ENCODE data around the gene IRAK3.
"Not testable (repeated sequence)": the region's sequence is repeated elsewhere in the genome, so short reads cannot be mapped to it uniquely, and the experiment has no call there.

Gene IRAK3

DNA sequence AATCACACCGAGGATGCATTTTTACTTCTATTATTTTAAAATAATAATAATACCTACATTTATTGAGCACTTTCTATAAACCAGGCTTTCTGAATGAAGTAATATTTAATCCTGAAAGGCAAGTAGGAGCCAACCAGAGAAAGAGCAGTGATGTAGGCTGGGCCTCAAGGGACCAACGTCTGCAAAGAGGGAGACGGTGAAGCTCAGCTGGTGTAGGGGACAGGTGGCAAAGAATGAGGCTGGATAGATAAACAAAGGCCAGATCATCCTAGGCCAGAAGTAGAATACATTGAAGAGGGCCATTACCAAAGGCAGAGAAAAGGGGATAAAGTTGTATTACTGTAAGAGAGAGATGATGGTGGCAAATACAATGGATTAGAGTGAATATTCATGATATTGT, 18.4 kb upstream of the IRAK3 start:
- DNase-seq = no peak

DNA sequence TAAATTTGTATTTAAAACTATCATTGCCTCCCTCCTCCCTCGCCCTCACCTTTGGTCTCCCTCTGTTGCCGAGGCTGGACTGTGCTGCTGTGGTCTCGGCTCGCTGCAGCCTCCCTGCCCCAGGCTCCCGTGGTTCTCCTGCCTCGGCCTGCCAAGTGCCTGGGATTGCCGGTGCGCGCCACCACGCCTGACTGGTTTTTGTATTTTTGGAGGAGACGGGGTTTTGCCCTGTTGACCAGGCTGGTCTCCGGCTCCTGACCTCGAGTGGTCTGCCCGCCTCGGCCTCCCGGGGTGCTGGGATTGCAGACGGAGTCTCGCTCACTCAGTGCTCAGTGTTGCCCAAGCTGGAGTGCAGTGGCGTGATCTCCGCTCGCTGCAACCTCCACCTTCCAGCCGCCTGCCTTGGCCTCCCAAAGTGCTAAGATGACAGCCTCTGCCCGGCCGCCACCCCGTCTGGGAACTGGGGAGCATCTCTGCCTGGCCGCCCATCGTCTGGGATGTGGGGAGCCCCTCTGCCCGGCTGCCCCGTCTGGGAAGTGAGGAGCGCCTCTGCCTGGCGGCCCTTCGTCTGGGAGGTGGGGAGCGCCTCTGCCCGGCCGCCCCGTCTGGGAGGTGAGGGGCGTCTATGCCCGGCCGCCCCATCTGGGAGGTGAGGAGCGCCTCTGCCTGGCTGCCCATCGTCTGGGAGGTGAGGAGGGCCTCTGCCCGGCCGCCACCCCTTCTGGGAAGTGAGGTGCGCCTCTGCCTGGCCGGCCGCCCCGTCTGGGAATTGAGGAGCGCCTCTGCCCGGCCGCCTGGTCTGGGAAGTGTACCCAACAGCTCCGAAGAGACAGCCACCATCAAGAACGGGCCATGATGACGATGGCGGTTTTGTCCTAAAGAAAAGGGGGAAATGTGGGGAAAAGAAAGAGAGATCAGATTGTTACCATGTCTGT, 14.4 kb upstream of the IRAK3 start:
- not testable (repeated sequence) for DNase-seq

DNA sequence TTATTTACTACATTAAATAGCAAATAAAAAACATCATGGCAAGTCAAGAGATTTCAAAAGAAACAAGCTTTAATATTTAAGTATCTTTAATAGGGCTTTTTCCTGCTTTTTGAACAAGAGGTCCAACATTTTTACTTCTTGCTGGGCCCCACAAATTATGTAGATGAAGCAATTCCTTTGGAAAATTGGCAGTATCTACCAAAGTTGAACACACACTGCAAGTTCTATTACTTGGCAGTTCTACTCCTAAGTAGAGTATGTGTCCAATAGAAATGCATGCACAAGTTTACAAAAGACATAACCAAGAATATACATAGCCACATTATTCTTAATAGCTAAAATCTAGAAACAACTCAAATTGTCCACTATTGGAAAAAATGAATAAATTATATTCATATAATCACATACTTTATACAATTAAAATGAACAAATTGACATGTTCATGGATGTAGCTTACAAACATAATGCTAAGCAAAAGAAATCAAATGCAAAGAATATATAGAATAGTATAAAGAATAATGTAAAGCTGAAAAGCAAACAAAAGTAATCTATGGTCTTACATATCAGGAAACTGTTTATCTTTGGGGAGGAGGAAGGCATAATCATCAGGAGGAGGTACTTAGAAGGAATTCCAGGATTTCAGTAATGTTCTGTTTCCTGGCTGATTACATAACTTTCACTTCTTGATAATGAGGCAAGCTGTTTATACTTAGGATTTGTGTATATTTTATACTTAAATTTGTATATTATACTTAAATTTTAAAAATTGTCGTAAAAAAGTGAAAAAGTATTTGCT, 12.7 kb upstream of the IRAK3 start:
- DNase-seq = no peak

DNA sequence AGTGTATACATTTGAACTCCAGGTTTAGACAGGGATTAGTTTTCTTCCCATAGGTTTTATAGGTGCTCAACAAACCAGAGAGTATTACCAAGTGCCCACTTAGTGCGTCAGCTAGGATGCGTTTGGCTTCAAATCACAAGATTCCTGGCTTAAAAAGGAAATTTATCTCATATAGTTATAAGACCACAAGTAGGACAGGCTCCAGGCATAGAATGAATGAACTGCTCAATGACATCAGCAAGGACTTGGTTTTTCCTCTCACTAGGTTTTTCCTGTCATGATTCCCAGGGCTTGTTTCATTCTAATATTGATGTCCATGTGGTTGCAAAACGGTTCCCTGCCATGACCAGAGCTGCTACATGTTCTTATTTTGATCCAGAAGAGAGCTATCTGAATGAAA, 6.1 kb upstream of the IRAK3 start:
- DNase-seq = no peak

DNA sequence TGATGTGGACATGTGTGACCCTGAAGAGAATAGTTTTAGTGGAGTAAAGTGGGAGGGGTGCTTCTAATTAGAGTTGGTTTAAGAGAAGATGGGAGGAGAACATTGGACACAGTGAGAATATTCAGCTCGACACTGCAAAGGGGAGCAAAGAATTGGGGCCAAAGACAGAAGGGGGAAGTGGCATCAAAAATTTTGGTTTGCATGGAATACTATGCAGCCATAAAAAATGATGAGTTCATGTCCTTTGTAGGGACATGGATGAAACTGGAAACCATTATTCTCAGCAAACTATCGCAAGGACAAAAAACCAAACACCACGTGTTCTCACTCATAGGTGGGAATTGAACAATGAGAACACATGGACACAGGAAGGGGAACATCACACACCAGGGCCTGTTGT, 4.2 kb upstream of the IRAK3 start:
- DNase-seq = not testable (repeated sequence)

DNA sequence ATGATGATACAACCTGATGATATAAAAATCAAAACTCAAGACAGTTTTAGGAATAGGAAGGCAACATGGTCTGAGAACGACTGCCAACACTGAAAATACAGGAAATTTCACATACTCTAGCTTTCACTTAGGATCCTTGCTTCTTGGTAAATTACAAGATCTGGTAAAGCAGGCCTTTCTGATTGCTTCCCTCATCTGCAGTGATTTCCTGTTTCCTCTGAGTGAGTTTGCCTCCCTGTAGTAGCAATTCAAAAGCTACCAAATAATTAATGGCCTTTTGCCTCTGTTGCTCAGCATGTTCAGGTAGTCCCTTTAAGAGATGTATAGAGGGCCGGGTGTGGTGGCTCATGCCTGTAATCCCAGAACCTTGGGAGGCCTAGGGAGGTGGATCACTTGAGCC, 2.0 kb upstream of the IRAK3 start:
- DNase-seq = no peak

DNA sequence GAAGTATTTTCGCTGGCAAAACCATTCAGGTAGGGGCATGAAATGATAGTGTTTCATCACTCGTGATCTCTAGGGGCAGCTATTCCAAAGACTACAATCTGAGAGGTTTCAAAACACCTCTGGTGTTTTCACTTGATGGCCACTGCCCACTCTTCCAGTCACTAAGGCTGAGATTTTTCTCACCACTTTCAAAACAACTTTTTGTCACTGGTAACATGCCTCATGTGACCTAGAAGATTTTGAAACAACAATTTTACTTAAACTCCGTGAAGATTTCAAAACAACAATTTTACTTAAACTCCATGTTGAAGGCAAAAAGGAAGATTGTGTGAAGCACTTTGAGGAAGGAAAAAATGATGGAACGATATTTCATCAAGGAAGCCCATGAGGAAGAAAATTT, 1.2 kb upstream of the IRAK3 start:
- DNase-seq = no peak

DNA sequence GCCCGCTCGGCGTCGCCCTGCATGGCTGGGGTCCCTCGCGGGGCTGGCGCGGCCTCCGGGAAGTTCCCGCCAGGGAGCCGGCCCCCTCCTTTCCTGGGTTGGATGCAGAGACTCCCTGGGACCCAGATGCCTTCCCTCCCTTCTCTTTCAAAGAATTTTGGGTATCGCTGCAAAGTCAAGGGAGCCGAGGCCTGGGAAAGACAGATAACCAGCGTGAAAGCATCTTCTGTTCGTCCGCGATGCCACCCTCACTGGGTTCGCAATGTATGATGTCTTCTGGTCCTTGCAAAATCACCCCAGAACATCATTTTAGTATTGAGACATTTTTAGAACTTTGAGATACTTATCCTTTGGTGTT, 451 bp downstream of the IRAK3 start:
- DNase-seq = no peak

DNA sequence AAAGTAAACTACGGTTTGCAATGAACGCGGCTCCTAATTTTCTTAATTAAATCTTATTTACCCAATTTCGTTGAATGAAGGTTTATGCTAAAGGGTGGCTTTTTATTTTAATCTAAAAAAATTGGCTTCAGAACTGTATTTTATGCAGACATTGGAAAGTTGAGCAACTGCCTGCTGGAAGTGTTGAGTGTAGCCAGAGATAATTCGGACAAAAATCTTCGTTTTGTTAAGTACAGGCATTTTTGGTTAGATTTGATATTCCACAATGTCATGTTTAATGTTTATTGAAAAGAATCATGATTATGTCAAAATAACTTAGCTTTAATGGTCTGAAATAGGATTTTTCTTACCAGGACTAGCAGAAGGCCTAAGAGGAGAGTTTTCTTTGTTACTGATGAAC, 875 bp downstream of the IRAK3 start:
- no peak for DNase-seq

DNA sequence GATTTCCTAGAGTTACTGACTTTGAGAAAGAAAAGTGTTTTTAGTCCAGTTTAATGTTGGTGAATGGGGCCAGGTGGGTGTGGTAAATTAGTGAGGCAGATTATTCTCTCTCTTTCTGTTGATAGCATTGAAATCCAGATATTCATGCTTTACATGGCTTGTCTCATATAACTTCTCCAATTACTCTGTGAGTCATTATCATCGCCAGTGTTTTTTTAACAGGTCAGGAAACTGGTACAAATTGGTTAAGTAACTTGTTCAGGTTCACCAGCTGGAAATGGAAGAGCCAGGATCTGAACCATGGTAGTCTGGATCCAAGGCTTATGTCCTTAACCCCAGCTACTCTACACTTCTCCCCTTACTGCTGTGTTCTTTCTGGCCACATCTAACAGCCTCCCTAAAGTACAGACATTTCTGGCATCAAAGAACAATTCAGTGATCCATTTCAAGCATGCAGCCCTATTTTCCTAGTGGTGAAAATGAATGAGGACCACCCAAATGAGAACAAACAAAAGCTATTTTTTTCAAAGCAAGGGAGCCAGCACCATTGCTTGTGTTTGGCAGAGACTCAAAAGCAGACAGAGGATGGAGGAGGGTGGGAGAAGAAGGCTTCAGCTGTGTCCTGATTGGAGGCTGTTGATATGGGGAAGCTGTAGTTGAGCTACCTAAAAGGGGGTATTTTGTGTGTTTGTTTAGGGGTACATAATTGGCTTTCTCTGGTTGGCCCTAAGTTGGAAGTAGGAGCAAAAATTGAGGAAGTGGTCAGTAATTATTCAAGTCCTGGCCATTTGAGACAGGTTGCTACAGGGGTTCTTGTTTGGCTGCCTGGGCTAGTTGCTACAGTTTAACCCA, 1.7 kb downstream of the IRAK3 start:
- no peak for DNase-seq

DNA sequence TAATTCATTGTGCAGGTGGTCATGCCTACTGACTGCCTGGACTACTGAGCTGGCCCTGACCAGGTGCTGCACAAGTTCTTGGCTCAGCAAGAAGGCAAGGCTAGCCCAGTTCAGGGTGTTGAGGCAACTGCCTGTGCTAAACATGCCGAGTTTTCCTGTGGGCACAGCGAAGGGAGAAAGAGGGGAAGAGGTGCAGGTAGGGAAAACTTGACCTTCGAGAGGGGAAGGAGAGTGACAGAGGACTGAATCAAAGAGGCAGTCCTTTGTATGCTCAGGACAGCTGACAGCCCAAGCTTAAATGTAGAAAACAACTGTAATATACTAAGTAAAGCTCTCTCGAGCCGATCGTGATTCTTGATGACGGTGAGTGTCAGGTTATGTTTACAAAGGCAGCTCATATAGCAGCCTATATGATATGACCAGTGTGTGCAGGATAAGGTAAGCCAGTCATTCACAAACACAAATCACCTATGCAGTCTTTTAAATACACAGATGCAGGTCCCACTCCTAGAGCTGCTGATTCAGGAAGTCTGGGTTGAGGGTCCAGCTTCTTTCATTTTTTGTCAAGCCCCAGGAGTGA, 2.6 kb downstream of the IRAK3 start:
- no peak for DNase-seq

DNA sequence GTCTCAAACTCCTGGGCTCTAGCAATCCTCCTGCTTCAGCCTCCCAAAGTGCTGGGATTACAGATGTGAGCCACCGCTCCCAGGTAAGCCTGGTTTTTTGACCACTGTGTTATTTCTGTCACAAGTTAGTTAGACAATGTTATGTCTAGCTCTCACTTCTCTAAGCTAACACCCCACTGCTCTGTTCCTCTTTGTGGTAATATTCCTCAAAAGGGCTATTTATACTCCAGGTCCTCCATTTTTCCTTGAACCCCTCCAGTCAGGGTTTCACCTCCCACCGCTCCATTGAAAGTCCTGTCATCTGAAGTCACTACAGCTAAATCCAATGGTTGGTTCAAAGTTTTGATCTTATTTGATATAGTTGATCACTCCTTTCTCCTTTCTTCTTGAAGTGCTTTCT, 5.1 kb downstream of the IRAK3 start:
- DNase-seq = no peak

DNA sequence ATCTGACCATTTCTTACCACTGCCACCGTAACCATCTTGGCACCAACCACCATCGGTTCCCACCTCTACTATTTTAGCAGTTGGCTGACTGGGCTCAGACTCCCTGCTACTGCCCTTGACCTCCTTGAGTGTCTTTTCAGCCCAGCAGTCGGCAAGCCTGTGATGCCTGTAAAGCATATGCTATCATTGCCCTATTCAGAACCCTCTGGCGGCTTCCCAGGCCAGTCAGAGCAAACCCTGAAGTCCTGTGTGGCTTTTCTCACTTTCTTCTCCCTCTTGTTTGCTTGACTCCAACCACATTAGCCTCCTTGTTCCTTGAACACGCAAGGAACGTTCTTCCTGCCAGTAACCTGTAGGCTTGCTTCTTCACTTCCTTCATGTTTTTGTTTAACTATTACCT, 6.2 kb downstream of the IRAK3 start:
- DNase-seq = no peak

DNA sequence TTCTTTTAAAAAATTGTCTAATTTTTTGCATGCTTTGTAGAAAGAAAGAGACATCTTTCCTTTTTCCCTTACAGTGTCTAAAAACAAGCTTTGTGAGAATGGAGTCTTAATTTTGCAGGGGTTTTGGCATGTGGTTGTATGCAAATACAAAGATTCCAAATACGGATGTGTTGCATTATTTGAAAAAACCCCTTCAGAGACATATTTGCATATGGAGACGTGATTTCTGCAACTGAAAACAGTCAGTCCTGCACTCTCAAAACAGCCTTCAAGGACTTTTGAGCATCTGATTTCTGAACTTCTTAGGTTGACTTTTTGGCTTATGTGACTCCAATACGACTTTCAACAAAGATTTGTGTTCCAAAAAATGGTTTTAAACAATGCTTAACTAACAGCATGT, 7.8 kb downstream of the IRAK3 start:
- no peak for DNase-seq

DNA sequence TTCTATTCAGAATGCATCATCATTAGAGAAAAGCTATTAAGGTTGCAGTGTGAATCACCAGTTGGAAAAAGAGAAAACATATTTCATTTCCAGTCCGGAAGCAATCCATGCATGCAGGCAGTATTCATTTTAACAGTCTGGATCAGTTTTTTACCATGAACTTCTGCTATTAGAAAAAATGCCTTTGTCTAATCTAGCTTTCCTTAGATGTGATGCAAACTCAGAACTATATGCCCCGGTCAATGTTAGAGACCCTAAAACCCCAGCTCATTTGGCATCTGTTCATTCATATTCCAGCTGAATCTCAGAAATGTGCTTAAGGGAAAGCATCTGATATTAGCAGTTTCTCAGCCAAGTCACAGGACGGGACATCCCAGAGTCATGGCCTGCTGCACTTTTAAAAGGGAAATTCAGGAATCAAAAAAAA, 8.5 kb downstream of the IRAK3 start:
- no peak for DNase-seq

DNA sequence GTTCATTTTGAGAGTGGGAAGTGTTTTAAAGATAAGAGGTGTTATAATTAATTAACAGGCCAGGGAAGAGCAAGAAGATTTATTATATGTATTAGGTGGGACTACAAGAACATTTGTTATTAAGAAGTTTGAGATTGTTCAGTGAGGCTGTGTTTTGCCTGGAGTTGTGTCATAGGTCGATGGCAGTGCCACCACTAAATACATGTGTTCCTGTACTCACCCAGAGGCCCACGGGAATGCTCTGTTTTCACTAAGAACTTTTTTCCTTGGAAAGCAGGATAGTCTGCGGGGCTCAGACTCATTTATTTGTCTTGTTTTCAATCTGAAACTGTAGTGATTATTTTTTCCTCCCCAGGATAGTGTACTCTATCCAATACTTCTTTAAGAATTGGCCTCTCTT, 10.1 kb downstream of the IRAK3 start:
- no peak for DNase-seq

DNA sequence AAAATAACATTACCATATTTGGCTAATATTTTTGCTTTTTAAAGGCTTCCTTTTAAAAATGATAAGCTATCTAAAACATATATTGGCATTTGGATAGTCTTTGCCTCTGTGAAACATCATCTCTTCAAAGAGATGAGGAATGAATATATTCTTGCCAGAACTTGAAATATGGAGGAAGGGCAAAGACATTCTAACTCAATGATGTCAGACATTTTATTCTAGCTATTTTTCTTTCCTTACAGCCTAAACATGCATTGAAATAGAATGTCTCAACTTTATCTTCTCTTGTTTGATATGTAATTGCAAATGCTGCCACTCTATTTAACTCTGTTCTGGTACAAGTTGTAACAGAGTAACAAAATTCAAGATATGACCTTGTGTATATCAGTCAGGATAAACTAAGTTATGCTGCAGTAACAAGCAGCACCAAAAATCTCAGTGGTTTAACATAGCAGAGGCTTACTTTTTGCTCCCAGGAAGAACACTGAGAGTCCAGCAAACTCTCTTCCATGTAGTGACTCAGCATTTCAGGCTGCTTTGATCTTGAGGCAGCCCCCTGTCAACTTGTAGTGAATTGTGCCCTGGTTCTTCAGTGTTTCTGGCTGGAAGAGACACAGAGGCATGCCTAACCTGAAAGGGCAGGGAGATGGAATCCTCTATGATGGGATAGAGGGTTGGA, 11.0 kb downstream of the IRAK3 start:
- DNase-seq = no peak

DNA sequence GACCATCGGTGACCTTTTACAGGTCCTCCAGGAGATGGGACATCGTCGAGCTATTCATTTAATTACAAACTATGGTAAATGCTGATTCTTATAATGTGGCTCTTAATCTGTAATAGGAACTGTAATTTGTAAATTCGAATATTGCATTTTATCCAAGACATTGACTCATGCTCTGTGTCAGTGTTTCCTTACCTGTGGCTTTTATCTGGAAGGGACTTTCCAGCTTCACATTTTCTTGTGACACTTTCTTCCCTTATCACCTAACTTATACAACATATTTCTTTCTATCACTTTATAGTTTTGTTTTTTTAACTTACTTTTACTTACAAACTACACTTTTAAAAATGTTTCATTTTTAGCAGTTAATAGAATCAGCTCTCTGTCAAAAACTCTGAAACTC, 14.8 kb downstream of the IRAK3 start:
- DNase-seq = no peak

DNA sequence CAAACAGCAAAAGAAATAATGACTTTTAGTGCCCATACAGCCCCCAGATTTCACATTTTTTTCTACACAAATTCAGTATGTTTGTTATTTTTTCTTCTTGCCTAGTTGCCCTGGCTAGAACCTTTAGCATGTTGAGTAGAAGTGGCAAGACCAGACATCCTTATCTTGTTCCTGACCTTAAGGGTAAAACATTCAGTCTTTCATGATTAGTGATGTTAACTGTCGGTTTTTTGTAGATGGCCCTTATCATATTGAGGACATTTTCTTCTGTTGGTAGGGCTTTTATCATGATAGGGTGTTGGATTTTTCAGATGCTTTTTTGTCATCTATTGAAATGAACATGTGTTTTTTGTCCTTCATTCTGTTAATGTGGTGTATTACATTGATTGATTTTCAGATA, 17.1 kb downstream of the IRAK3 start:
- DNase-seq = no peak

DNA sequence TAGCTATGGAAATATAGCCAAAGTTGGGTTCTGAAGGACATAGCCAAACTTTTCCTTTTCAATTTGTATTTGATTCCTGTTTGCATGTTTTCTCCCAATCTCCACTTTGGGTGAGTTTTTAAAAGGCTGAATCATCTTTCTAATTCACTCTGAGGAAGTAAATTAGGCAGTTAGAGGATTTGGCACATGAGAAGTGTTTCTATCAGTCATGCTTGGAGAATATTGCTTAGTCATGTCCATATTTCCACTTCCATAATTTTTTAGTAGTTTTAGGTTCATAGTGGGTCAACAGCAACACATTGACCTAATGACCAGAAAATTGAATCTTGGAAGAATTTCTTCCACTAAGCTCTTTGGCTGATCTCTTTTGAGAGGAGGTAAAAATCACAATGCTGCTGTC, 21.8 kb downstream of the IRAK3 start:
- no peak for DNase-seq

DNA sequence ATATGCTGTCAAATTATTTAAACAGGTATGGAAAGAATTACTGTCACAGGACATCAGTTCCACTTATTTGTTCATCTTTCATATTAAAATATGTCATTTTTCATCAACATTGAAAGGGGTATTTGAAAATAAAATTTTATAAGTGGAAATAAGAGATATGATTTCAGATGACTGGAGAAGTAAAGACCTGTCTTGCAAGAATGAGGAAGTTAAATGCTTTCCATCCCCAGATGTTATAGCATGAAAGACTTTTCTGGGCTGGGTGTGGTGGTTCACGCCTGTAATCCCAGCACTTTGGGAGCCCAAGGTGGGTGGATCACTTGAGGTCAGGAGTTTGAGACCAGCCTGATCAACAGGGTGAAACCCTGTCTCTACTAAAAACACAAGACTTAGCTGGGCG, 22.6 kb downstream of the IRAK3 start:
- DNase-seq = not testable (repeated sequence)

DNA sequence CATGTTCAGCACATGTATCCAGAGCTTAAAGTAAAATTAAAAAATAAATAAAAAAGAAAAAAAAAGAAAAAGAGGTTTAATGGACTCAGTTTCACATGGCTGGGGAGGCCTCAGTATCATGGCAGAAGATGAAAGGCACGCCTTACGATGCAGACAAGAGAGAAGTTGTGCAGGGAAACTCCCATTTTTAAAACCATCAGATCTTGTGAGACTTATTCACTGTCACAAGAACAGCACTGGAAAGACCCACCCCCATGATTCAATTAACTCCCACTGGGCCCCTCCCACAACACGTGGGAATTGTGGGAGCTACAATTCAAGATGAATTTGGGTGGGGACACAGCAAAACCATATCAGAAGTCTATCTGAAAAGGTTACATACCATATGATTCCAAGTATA, 24.0 kb downstream of the IRAK3 start:
- DNase-seq = not testable (repeated sequence)

All from CD4-positive, alpha-beta T cell treated with Interleukin-6 for 4 hours (primary cell).